Measurements from ENCODE around the gene FRMD4A.
"Not testable (repeated sequence)": the region's sequence is repeated elsewhere in the genome, so short reads cannot be mapped to it uniquely, and the experiment has no call there.

Gene FRMD4A

DNA sequence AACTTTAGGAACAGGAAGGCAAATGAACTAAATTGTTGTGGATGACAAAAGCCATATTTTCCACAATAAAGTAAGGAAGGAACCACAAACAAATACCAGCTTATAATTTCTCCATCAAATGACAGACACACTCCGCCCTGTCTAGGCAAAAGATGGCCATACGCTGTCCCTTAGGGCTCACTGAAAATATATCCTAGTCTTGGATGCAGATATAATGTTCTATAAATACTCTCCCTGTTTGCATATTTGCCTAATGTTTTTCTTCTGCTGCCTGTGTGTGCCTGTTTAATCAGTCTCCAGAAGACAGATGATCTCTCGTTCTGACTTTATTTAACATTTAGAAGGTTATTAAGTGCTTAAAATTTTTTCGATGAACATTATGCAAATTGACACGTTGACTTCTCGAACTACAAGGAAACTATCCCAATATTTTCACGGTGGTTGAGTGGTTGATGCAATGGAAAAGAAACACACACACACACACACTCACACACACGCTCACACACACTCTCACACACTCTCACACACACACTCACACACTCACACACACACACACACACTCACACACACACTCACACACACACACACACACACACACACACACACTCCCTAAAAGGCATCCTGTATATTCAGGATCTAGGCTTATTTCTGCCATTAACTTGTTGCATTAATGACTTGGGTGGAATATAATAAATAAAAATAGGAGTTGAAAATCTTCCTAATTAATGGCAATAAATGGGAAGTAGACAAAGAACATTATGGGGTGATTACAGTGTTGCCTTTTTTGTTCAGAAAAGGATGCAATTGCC, 446.9 kb downstream of the FRMD4A start:
- DNase-seq (ENCODE audit: low read depth in 2 of 2), result no peak

- no peak for DNase-seq (ENCODE audit: low read depth in 2 of 2)
Observed at GRCh38 chr10:13882119-13882711, 448.5 kb downstream of the FRMD4A start.

DNA sequence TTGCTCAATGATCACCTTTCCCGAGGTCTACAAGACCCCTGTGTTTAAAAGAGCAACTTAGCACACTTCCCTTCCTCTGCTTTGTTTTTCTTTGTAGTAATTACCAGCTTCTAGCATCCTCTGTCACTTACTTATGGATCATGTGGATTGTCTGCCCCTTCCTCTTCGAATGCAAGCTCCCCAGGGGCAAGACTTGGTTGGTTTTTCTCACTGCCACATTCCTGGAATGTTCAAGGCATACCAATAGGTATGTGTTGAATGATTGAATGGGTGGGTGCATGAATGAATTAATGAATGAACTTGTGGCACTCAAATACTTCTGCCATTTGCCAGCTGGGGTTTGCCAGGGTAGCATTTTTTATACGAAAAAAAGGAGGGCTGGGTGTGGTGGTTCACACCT, 450.0 kb downstream of the FRMD4A start:
- no peak for DNase-seq (ENCODE audit: low read depth in 2 of 2)

DNA sequence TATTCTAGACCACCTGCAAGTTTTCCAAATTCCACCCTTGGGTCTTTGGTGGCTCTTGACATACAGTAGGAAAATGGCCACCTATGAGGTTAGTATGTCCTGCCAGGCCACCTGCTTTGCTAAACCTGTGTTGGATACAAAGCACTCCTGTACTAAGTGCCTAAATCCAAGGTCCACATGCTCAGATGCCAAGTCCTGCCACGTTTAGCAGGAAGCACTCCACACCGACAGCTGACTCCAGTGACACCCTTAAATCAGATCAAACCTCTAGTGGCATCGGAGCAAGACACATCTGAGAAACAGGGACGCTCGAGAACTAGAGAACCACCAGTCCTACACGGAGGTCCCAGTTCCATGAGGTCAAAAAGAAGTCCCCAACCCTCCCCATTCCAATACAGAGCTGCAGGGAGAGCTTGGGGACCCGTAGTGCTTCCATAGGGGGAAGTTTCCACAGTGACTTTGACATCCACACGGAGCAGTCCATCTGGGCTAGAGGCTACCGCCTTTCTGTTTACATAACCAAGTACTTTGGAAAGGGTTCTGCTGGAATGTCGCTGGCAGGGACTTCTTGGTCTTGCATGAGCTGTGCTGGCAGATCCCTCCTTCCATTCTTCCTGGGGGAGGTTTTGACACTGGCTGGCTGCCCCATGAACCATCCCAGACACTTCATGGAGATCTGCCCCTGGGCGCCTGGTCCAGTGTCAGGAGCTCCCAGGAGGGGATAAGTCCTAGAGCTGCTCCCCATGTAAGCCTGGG, 453.4 kb downstream of the FRMD4A start:
- DNase-seq (ENCODE audit: low read depth in 2 of 2), result no peak

GRCh38 chr10:13873196-13873595, 457.5 kb downstream of the FRMD4A start:
- DNase-seq (ENCODE audit: low read depth in 2 of 2), result no peak

DNA sequence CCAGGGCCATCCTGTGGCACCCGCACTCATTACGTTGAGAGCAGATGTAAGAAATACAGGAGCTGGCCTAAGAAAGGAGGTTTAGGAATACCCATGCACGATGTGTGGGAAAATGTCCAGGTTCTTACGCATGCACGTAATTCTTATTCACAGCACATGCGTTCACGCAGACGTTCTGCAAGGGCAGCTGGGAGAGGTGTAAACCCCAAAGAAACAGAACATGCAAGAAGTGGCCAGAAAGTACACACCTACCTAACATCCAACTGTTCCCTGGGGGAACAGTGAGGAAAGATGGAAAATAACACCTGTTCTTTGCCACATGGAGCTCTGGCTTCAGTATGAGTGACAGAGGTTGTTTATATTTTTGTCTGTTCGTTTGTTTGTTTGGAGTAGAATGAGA, 458.3 kb downstream of the FRMD4A start:
- DNase-seq (ENCODE audit: low read depth in 2 of 2), result no peak

DNA sequence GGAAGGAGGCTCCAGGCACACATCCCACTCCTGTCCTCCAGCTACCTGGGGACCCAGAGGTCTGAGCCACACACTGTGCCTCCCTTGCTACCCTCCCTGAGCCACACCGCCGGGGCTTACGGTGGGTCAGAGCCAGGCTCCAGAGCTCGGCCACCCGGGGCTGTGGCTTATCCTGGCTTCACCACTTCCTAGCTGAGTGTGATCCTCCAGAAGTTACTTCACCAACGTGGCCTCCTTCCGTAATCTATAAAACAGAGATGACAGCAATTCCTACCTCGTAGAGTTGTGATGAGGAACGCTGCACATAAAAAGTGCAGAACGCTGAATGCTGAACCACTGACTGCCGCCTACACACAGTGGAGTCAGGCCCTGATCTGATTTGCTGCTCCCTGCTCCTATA, 458.9 kb downstream of the FRMD4A start:
- no peak for DNase-seq (ENCODE audit: low read depth in 2 of 2)

- no peak for DNase-seq (ENCODE audit: low read depth in 2 of 2)
Observed at GRCh38 chr10:13871011-13871410, 459.7 kb downstream of the FRMD4A start.

DNA sequence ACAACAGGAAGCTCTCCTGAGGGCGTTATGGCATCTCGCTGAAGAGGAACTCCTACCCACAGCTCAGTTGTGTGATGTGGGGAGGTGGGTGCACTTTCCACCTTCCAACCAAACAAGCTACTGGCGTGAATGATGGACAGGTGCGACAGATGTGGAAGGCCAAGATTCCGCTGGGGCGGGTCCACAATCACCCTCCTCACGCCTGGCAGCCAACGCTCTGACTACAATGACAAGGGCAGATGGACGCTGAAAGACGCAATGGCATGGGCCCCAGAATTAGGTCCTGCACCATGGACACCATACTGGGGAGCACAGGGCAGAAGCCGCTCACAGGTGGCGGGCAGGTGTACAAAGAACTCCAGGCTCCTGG, 461.4 kb downstream of the FRMD4A start:
- no peak for DNase-seq (ENCODE audit: low read depth in 2 of 2)

DNA sequence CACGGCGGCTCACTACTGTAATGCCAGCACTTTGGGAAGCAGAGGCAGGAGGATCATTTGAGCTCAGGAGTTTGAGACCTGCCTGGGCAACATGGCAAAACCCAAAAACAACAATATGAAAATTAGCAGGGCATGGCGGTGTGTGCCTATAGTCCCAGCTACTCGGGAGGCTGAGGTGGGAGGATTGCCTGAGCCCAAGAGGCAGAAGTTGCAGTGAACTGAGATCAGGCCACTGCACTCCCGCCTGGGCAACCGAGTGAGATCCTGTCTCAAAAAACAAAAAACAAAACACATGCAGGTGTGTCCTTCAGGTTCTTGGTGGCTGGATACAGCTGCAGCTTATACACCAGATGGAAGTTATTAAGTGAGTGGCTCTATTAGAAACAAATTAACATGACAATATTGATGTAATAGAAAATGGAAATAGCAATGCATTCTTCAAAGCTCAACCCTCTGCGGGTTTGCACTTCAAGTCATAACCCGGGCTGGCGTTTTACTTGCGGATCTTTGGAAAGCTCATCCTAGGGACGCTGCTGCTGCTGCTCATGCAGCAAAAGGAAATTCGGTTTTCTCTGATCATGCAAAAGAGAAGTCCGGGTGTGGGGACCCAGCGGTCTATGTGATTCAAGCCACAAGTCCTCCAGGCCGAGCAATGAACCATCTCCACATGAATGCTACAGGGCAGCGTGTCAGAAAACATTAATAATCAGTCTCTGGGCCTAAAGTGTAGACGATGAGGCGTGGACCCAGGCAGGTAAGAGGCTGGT, 462.0 kb downstream of the FRMD4A start:
- no peak for DNase-seq (ENCODE audit: low read depth in 2 of 2)

DNA sequence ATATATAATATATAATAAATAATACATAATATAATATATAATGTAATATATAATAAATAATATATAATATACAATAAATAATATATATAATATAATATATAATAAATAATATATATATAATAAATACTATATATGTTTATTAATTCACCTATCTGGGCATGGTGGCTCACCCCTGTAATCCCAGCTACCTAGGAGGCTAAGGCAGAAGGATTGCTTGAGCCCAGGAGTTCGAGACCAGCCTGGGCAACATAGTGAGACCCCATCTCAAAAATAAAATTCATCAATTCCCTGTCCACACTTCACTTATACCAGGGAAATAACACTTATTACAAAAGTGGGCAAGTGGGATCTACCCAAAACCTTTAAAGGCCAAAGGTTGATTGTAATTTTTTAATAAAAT, 462.9 kb downstream of the FRMD4A start:
- no peak for DNase-seq (ENCODE audit: low read depth in 2 of 2)

DNA sequence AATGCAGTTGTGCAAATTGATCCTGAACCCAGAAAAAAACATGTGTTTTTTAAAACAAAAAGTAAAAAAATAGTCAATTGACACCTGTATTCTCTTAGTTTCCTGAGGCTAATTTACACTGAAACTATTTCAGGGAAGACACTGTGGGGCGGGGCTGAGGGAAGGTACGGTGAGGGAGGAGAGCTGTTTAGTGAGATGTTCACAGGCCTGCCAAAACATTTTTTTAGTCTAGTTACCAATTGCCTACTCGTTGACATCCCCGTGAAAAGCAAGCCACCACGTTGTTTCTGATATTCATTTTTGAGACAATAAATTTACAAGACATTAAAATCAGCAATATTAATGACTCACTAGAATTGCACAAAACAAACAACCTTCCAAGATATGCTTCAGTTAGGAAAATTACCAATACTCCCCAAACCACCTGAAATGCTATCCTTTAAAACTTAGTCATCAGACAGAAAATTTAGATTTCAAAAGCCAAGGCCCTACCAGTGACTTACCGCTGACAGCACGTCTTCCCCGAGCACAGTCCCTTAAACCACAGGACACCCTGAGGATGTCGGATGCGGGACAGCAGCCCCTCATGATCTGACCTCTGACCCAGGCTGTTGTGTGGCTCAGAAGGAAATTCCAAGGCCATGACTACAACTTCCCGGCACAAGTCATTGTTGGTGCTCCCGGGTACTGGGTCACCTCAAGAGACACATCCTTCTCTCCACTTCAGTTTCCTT, 464.8 kb downstream of the FRMD4A start:
- no peak for DNase-seq (ENCODE audit: low read depth in 2 of 2)

DNA sequence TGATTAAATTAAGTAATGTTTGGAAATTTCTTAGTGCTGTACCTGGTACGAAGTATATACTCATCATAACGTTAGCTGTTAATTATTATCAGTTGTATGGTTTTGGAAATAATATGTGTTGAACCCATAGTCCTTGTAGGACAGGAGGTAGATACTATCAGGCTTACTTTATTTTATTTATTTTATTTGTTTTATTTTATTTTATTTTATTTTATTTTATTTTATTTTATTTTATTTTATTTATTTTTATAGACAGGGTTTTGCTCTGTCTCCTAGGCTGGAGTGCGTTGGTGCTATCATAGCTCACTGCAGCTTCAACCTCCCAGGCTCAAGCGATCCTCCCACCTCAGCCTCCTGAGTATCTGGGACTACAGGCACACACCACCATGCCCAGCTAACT, 465.5 kb downstream of the FRMD4A start:
- DNase-seq (ENCODE audit: low read depth in 2 of 2), result not testable (repeated sequence)

DNA sequence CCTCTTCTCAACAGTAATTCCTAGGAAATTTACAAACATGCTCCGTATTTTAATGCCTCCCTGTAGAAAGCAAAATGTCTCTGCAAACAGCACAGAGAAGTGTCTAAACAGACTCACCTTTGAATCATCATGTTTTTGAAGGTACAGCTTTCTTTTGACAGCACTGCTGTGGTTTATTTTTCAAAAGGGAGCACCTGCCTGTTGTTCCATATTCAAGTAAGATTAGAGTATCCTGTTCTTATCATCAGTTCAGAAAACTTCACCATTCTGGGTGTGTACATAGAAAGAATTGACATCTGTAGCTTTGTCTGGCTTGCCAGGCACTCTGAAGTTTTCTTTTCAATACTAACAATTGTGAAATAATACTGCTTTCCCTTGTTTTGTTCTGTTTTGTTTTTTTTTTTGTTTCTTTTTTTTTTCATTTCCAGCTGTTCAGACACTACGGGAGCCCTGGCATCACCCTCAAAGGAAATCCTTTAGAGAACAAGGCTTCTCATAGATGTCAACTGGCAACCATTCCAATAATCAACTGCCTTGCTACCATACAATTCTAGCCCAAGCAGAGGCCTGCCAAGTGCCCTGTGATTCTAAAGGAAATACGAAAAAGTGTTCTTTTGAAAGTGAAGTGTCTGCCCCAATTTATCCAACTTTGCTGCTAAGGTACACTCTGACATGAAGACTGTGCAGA, 468.0 kb downstream of the FRMD4A start:
- DNase-seq (ENCODE audit: low read depth in 2 of 2), result no peak

- no peak for DNase-seq (ENCODE audit: low read depth in 2 of 2)
Observed at GRCh38 chr10:13860886-13861285, 469.8 kb downstream of the FRMD4A start.

GRCh38 chr10:13859979-13860654, 470.6 kb downstream of the FRMD4A start:
- no peak for DNase-seq (ENCODE audit: low read depth in 2 of 2)

GRCh38 chr10:13858709-13859108, 472.0 kb downstream of the FRMD4A start:
- DNase-seq (ENCODE audit: low read depth in 2 of 2), result no peak

DNA sequence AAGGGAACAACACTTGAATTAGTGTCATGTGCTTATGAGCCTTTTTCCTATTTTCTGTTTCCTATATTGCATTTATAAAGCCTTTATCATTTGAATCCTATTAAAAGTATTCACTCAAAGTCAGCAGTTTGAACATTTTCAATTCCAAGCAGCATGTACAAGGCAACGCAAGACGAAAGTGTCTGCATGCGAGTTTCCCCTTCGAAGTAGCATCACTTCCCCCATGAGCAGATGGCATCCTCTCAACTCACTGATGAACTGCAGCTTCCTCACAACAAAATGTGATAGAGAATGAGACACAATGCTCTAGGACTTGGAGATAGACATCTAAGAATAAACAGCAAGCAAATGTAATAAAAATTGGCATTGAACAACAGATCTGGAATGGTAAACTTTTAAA, 473.3 kb downstream of the FRMD4A start:
- DNase-seq (ENCODE audit: low read depth in 2 of 2), result no peak

GRCh38 chr10:13853854-13854253, 476.9 kb downstream of the FRMD4A start:
- no peak for DNase-seq (ENCODE audit: low read depth in 2 of 2)

DNA sequence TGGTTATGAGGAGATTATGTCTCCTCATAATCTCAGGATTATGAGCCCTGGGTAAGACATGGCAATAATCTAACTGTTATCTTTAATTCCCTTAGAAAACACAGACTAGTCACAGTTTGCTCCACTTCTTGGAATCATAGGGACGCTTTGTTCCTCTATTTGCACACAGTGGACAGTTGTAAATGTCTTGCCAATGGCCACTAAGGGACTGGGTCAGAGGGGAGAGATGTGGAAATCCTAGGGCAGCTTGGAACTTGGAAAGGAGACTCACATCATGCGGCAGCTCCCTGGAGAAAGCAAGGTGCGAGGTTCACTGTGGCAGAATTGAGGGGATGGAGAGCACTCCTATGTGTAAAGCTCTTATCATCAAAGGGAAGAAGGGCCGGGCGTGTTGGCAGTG, 477.9 kb downstream of the FRMD4A start:
- no peak for DNase-seq (ENCODE audit: low read depth in 2 of 2)
